Gastroesophageal sphincter (tissue), 4 donors: Measurements from ENCODE around the gene PLOD2. TPM values are rescaled to one million over a fixed set of nuclear protein-coding genes. Genes with fewer than 3 reads are reported as not detected.
A peak's percentile ranks its signal among the peaks of the same experiment; 100 is the strongest.

Experiments used
- ATAC-seq: fragments of 150-250 bp; one replicate; pipeline ENCODE4 v1.9.1; 2016; ENCODE audit warnings: mild to moderate bottlenecking, moderate library complexity
- H3K27ac ChIP-seq, 4 donors: fragments of 200-600 bp; sonication (generic) in 3 of 4; 1 replicate in 3 of 4; 2 replicates in 1 of 4; pipeline ENCODE4 v1.5.1; 2016 to 2019
- H3K27me3 ChIP-seq: fragments of 200-600 bp; sonication (generic); one replicate; pipeline ENCODE4 v1.5.1; 2019
- H3K36me3 ChIP-seq, 2 donors: fragments of 200-600 bp; sonication (generic); one replicate each; pipeline ENCODE4 v1.5.1; 2019; ENCODE audit warnings: control low read depth in 1 of 2
- H3K4me1 ChIP-seq, 3 donors: fragments of 200-600 bp; sonication (generic); 1 replicate in 2 of 3; 2 replicates in 1 of 3; pipeline ENCODE4 v1.5.1; 2016 to 2019; ENCODE audit warnings: control low read depth in 2 of 3
- H3K4me3 ChIP-seq, 2 donors: fragments of 200-600 bp; sonication (generic); one replicate each; pipeline ENCODE4 v1.5.1; 2019; ENCODE audit warnings: mild to moderate bottlenecking in 1 of 2, moderate library complexity in 1 of 2
- H3K9me3 ChIP-seq, 3 donors: fragments of 200-600 bp; sonication (generic); one replicate each; pipeline ENCODE4 v1.5.1; 2017 to 2019; ENCODE audit warnings: control low read depth in 2 of 3
- EP300 ChIP-seq: sonication (generic); formaldehyde crosslinking; IDR thresholded peaks from one replicate; pipeline ENCODE4 v1.6.1; 2017; ENCODE audit warnings: antibody characterized with exemption, mild to moderate bottlenecking
- POLR2A ChIP-seq, 2 donors: fragments of 450-650 bp; IDR thresholded peaks; one replicate each; pipeline ENCODE4 v1.6.1; 2017; ENCODE audit warnings: antibody characterized with exemption in 2 of 2, mild to moderate bottlenecking in 2 of 2, moderate library complexity in 1 of 2
- POLR2AphosphoS5 ChIP-seq: sonication (generic); formaldehyde crosslinking; IDR thresholded peaks from one replicate; pipeline ENCODE4 v1.6.1; 2017; ENCODE audit warnings: antibody characterized with exemption
- WGBS, 2 donors: methylation state at CpG; one replicate each; pipeline ENCODE4 v1.1.5; 2018; ENCODE audit warnings: low coverage in 1 of 2; 5-methylcytosine and 5-hydroxymethylcytosine counted together
- total RNA-seq, 4 donors: library from RNA; depleted of rRNA; stranded (reverse); fragments of >200 nt; gene quantifications; one replicate each; pipeline ENCODE4 v1.1.0, GENCODE V29; 2016
- TF ChIP-seq, protein P1 (sequence below), 4 experiments: fragments of 200-600 bp in 2 of 4; fragments of 450-650 bp in 2 of 4; sonication (generic) in 1 of 4; IDR thresholded peaks; one replicate each; pipeline ENCODE4 v1.5.1; 2017 to 2019; ENCODE audit warnings: antibody characterized with exemption in 4 of 4, mild to moderate bottlenecking in 2 of 4, moderate library complexity in 2 of 4

PLOD2 gene
- total RNA-seq, 4 donors from 2014 or later, result 55.1 to 100 (median 89.2) TPM

DNA sequence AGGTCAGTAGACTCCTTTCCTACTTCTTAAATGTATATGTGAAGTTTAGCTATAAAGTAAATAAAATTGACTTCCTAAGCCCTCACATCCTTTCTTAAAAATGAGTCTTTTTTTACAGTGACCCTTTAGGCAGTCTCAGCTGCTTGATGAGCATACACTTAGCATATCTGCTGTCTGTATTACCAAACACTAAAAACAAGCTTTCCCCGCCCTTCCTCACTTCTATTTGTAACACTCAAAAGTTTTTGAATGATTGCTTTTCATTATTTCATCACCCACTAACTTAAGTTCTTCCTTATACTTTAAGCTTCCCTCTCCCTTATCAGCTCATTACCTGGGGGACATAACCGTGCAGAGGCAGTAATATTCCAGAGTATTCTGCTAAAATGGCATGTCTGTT is 89.4 kb downstream of the PLOD2 start:
- peak overlapping the region in 3 of 4 donors; percentile 18 to 33 (median 27) for H3K27ac ChIP-seq
- no peak overlapping the region for H3K4me3 ChIP-seq
- peak; percentile 71 for ATAC-seq
- 57 to 59% methylated on average over 1 to 2 of the region's 2 CpGs for WGBS, 2 donors
- no peaks in the 10 kb centered on the region for H3K9me3 ChIP-seq
- TF ChIP-seq EP300, result no peak
- TF ChIP-seq POLR2A (IDR thresholded peaks at IDR 0.05), result no peak
- TF ChIP-seq POLR2AphosphoS5, result no peak
- TF ChIP-seq, protein P1, sequence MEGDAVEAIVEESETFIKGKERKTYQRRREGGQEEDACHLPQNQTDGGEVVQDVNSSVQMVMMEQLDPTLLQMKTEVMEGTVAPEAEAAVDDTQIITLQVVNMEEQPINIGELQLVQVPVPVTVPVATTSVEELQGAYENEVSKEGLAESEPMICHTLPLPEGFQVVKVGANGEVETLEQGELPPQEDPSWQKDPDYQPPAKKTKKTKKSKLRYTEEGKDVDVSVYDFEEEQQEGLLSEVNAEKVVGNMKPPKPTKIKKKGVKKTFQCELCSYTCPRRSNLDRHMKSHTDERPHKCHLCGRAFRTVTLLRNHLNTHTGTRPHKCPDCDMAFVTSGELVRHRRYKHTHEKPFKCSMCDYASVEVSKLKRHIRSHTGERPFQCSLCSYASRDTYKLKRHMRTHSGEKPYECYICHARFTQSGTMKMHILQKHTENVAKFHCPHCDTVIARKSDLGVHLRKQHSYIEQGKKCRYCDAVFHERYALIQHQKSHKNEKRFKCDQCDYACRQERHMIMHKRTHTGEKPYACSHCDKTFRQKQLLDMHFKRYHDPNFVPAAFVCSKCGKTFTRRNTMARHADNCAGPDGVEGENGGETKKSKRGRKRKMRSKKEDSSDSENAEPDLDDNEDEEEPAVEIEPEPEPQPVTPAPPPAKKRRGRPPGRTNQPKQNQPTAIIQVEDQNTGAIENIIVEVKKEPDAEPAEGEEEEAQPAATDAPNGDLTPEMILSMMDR (IDR thresholded peaks at IDR 0.05), result no peak
- peaks cover 0 to 25% of the 10 kb centered on the region in 2 donors for H3K36me3 ChIP-seq
- no peaks in the 10 kb centered on the region for H3K27me3 ChIP-seq
- peaks cover 0 to 29% (median 4%) of the 10 kb centered on the region in 3 donors for H3K4me1 ChIP-seq

DNA sequence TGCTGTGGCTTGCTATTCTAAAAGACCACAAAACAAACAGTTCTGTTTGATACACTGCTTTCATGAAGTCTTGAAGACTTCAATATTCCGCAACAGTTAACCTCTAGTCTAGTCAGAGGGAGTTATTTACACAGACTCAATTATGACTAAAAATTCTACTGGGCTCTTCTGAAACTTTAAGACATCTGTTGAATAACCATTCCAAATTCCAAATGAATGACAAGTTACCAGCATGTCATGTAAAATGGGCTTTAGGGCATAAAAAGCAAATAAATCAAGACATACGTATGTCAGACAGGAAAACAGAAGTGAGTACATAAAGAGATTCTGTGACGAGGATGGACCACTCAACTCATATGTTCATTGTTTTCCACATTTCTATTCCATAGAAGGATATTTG is 93.9 kb downstream of the PLOD2 start:
- no peaks in the 10 kb centered on the region for H3K9me3 ChIP-seq
- H3K4me1 ChIP-seq, result peaks cover 0 to 43% (median 6%) of the 10 kb centered on the region in 3 donors
- H3K36me3 ChIP-seq, result peaks cover 0 to 17% of the 10 kb centered on the region in 2 donors
- H3K27ac ChIP-seq, result peak overlapping the region in 1 of 4 donors; percentile 28
- H3K4me3 ChIP-seq, result no peak overlapping the region
- 74 to 75% methylated on average over 3 of the region's 3 CpGs for WGBS, 2 donors
- TF ChIP-seq, protein P1 (IDR thresholded peaks at IDR 0.05), result no peak
- TF ChIP-seq EP300 (no peak), POLR2AphosphoS5 (no peak), POLR2A (IDR thresholded peaks at IDR 0.05) (no peak)
- ATAC-seq, result no peak
- no peaks in the 10 kb centered on the region for H3K27me3 ChIP-seq

DNA sequence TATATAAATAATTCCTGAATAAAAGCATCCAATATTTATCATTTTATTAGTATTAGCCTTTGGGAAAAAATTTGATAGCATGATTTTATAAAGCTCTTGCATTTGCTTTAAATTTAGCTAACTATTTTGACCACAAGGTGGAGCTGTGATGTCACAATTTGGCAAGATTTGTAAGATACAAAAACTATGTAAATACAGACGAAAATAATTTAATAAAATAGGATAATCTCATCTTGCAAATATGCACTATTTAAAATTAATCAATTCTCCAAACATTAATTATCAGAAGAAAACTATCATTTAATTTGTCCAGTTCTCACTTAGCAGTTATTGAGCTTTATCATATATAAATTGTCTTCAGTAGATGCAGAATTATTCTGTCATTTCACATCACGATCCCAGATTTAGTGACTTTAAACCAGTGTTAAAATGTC is 95.4 kb downstream of the PLOD2 start:
- Histone ChIP-seq H3K27me3 (no peaks in the 10 kb centered on the region), H3K4me3 (no peak overlapping the region), H3K36me3 (peaks cover 0 to 6% of the 10 kb centered on the region in 2 donors), H3K4me1 (peaks cover 0 to 51% (median 4%) of the 10 kb centered on the region in 3 donors), H3K27ac (no peak overlapping the region), H3K9me3 (no peaks in the 10 kb centered on the region)
- ATAC-seq, result no peak
- TF ChIP-seq, protein P1 (IDR thresholded peaks at IDR 0.05), result peak; percentile 74 to 86 (median 77)
- no peak for TF ChIP-seq POLR2AphosphoS5
- 18 to 30% methylated on average over 2 of the region's 2 CpGs for WGBS, 2 donors

DNA sequence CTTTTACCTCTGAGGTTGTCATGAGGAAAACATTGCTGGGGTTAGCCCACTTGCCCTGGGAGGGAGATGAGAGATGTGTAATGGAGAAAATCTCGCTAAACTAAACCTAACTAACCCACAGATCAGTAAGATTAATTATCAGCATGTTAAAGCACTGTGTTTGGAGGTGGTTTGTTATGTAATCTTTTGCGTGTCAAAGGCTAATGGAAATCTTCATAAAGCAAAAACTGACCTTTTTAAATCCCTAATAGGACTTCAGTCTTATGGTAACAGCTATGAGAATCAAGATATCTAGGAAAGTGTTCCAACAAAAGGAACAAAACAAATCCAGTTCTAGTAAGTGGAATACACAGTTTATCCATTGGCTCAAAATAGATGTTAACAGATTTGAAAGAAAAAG is 102.7 kb downstream of the PLOD2 start:
- H3K27me3 ChIP-seq, result no peaks in the 10 kb centered on the region
- H3K4me3 ChIP-seq, result no peak overlapping the region
- H3K9me3 ChIP-seq, result no peaks in the 10 kb centered on the region
- no peaks in the 10 kb centered on the region for H3K36me3 ChIP-seq
- peak overlapping the region in 3 of 4 donors; percentile 39 to 53 (median 39) for H3K27ac ChIP-seq
- TF ChIP-seq POLR2AphosphoS5 (peak; percentile 71), EP300 (no peak)
- no peak for ATAC-seq
- WGBS, 2 donors, result 18 to 22% methylated on average over 2 of the region's 2 CpGs
- H3K4me1 ChIP-seq, result peaks cover 0 to 43% (median 0%) of the 10 kb centered on the region in 3 donors

DNA sequence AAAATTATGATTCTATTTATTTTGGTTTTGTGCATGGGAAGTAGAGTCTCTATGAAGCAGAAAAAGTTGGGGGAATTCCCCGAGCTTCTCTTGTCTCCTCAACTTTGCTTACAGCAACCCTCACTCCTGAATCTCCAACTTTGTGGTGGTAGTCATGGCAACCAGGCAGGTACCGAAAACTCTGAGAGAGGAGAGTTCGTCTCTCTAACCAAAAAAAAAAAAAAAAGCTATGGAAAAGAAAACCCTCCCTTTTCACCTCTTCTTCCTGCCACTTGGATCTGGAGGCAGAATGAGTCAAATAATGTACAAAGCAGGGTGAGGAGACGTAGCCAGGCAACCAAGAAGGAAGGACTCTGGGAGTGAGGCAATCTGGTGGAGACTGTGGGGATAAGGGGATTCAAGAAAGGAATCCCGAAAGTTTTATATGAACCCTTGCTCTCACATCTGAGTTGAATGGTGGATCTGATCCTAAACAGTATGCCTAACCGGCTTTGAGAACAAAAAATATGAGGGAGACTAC is 108.1 kb downstream of the PLOD2 start:
- Histone ChIP-seq H3K9me3 (no peaks in the 10 kb centered on the region), H3K36me3 (no peaks in the 10 kb centered on the region), H3K27ac (no peak overlapping the region), H3K27me3 (no peaks in the 10 kb centered on the region), H3K4me1 (peaks cover 0 to 6% (median 0%) of the 10 kb centered on the region in 3 donors), H3K4me3 (no peak overlapping the region)
- TF ChIP-seq, protein P1 (IDR thresholded peaks at IDR 0.05), result no peak
- TF ChIP-seq POLR2AphosphoS5, result no peak
- no peak for TF ChIP-seq EP300
- no peak for TF ChIP-seq POLR2A (IDR thresholded peaks at IDR 0.05)
- WGBS, 2 donors, result 74 to 78% methylated on average over 3 to 4 of the region's 6 CpGs
- ATAC-seq, result no peak
